ENCODE measurements around the gene TOLLIP.
"Not testable (repeated sequence)": the region's sequence is repeated elsewhere in the genome, so short reads cannot be mapped to it uniquely, and the experiment has no call there.

TOLLIP gene

GRCh38 chr11:1341226-1341625 lies 31.8 kb upstream of the TOLLIP start:
- not testable (repeated sequence) for H3K4me3 ChIP-seq (ENCODE audit: low read length)

GRCh38 chr11:1340111-1340510 lies 30.7 kb upstream of the TOLLIP start:
- Histone ChIP-seq H3K36me3 (ENCODE audit: insufficient read depth, low read depth, low read length) (no peaks in the 10 kb centered on the region), H3K27ac (ENCODE audit: low read length) (no peak overlapping the region), H3K27me3 (ENCODE audit: insufficient read depth, low read length) (peaks cover 46% of the 10 kb centered on the region), H3K4me3 (ENCODE audit: low read length) (no peak overlapping the region), H3K9ac (ENCODE audit: low read depth, low read length) (no peak overlapping the region), H3K4me1 (ENCODE audit: insufficient read depth, low read length) (peaks cover 4% of the 10 kb centered on the region; the same call in 1 of the 2 replicates), H3K9me3 (ENCODE audit: insufficient read depth, low read depth, low read length) (no peaks in the 10 kb centered on the region)

More at GRCh38 chr11:1341226-1341625, 31.8 kb upstream of the TOLLIP start:
- H3K27ac ChIP-seq (ENCODE audit: low read length); H3K9me3 ChIP-seq (ENCODE audit: insufficient read depth, low read depth, low read length); H3K36me3 ChIP-seq (ENCODE audit: insufficient read depth, low read depth, low read length); H3K9ac ChIP-seq (ENCODE audit: low read depth, low read length); H3K4me1 ChIP-seq (ENCODE audit: insufficient read depth, low read length): not testable (repeated sequence)
- peaks cover 35% of the 10 kb centered on the region for H3K27me3 ChIP-seq (ENCODE audit: insufficient read depth, low read length)

- Histone ChIP-seq H3K9me3 (ENCODE audit: insufficient read depth, low read depth, low read length) (no peaks in the 10 kb centered on the region), H3K4me1 (ENCODE audit: insufficient read depth, low read length) (peaks cover 4% of the 10 kb centered on the region; the same call in 1 of the 2 replicates), H3K9ac (ENCODE audit: low read depth, low read length) (no peak overlapping the region), H3K36me3 (ENCODE audit: insufficient read depth, low read depth, low read length) (no peaks in the 10 kb centered on the region), H3K27me3 (ENCODE audit: insufficient read depth, low read length) (peaks cover 52% of the 10 kb centered on the region), H3K4me3 (ENCODE audit: low read length) (no peak overlapping the region), H3K27ac (ENCODE audit: low read length) (no peak overlapping the region)
Measured at GRCh38 chr11:1339066-1339675, 29.7 kb upstream of the TOLLIP start.

- no peak overlapping the region for H3K4me3 ChIP-seq (ENCODE audit: low read length)
- no peak overlapping the region for H3K9ac ChIP-seq (ENCODE audit: low read depth, low read length)
- H3K27me3 ChIP-seq (ENCODE audit: insufficient read depth, low read length) = peaks cover 60% of the 10 kb centered on the region
- H3K27ac ChIP-seq (ENCODE audit: low read length) = no peak overlapping the region
- peaks cover 4% of the 10 kb centered on the region; the same call in 1 of the 2 replicates for H3K4me1 ChIP-seq (ENCODE audit: insufficient read depth, low read length)
- no peaks in the 10 kb centered on the region for H3K36me3 ChIP-seq (ENCODE audit: insufficient read depth, low read depth, low read length)
- no peaks in the 10 kb centered on the region for H3K9me3 ChIP-seq (ENCODE audit: insufficient read depth, low read depth, low read length)
Measured at GRCh38 chr11:1338201-1339065, 29.0 kb upstream of the TOLLIP start.

GRCh38 chr11:1337647-1338007 lies 28.2 kb upstream of the TOLLIP start:
- Histone ChIP-seq H3K9ac (ENCODE audit: low read depth, low read length) (no peak overlapping the region), H3K4me1 (ENCODE audit: insufficient read depth, low read length) (peaks cover 4% of the 10 kb centered on the region; the same call in 1 of the 2 replicates), H3K4me3 (ENCODE audit: low read length) (peak overlapping the region; percentile 46; the same call in 1 of the 2 replicates), H3K36me3 (ENCODE audit: insufficient read depth, low read depth, low read length) (no peaks in the 10 kb centered on the region), H3K9me3 (ENCODE audit: insufficient read depth, low read depth, low read length) (no peaks in the 10 kb centered on the region), H3K27ac (ENCODE audit: low read length) (no peak overlapping the region), H3K27me3 (ENCODE audit: insufficient read depth, low read length) (peaks cover 60% of the 10 kb centered on the region)

GRCh38 chr11:1336836-1337646 lies 27.6 kb upstream of the TOLLIP start:
- Histone ChIP-seq H3K27ac (ENCODE audit: low read length) (no peak overlapping the region), H3K27me3 (ENCODE audit: insufficient read depth, low read length) (peaks cover 60% of the 10 kb centered on the region), H3K9me3 (ENCODE audit: insufficient read depth, low read depth, low read length) (no peaks in the 10 kb centered on the region), H3K36me3 (ENCODE audit: insufficient read depth, low read depth, low read length) (no peaks in the 10 kb centered on the region), H3K9ac (ENCODE audit: low read depth, low read length) (no peak overlapping the region), H3K4me1 (ENCODE audit: insufficient read depth, low read length) (peaks cover 4% of the 10 kb centered on the region; the same call in 1 of the 2 replicates), H3K4me3 (ENCODE audit: low read length) (peak overlapping the region; percentile 46; the same call in 1 of the 2 replicates)

- Histone ChIP-seq H3K4me3 (ENCODE audit: low read length) (peak overlapping the region; percentile 72), H3K27me3 (ENCODE audit: insufficient read depth, low read length) (peaks cover 60% of the 10 kb centered on the region), H3K9me3 (ENCODE audit: insufficient read depth, low read depth, low read length) (no peaks in the 10 kb centered on the region), H3K27ac (ENCODE audit: low read length) (no peak overlapping the region), H3K9ac (ENCODE audit: low read depth, low read length) (peak overlapping the region; percentile 62; the same call in 1 of the 2 replicates), H3K4me1 (ENCODE audit: insufficient read depth, low read length) (peaks cover 4% of the 10 kb centered on the region; the same call in 1 of the 2 replicates), H3K36me3 (ENCODE audit: insufficient read depth, low read depth, low read length) (no peaks in the 10 kb centered on the region)
Measured at GRCh38 chr11:1335811-1336761, 26.7 kb upstream of the TOLLIP start.

GRCh38 chr11:1335264-1335810 lies 25.9 kb upstream of the TOLLIP start:
- Histone ChIP-seq H3K9me3 (ENCODE audit: insufficient read depth, low read depth, low read length) (no peaks in the 10 kb centered on the region), H3K4me1 (ENCODE audit: insufficient read depth, low read length) (peaks cover 4% of the 10 kb centered on the region; the same call in 1 of the 2 replicates), H3K4me3 (ENCODE audit: low read length) (peak overlapping the region; percentile 72), H3K36me3 (ENCODE audit: insufficient read depth, low read depth, low read length) (no peaks in the 10 kb centered on the region), H3K9ac (ENCODE audit: low read depth, low read length) (peak overlapping the region; percentile 62; the same call in 1 of the 2 replicates), H3K27me3 (ENCODE audit: insufficient read depth, low read length) (peaks cover 59% of the 10 kb centered on the region), H3K27ac (ENCODE audit: low read length) (no peak overlapping the region)

GRCh38 chr11:1333860-1334259 lies 24.4 kb upstream of the TOLLIP start:
- Histone ChIP-seq H3K27ac (ENCODE audit: low read length) (no peak overlapping the region), H3K9ac (ENCODE audit: low read depth, low read length) (no peak overlapping the region), H3K4me3 (ENCODE audit: low read length) (no peak overlapping the region), H3K36me3 (ENCODE audit: insufficient read depth, low read depth, low read length) (no peaks in the 10 kb centered on the region), H3K27me3 (ENCODE audit: insufficient read depth, low read length) (peaks cover 46% of the 10 kb centered on the region), H3K4me1 (ENCODE audit: insufficient read depth, low read length) (peaks cover 4% of the 10 kb centered on the region; the same call in 1 of the 2 replicates), H3K9me3 (ENCODE audit: insufficient read depth, low read depth, low read length) (peaks cover 3% of the 10 kb centered on the region; the same call in 1 of the 2 replicates)

- Histone ChIP-seq H3K36me3 (ENCODE audit: insufficient read depth, low read depth, low read length) (no peaks in the 10 kb centered on the region), H3K9ac (ENCODE audit: low read depth, low read length) (no peak overlapping the region), H3K9me3 (ENCODE audit: insufficient read depth, low read depth, low read length) (peaks cover 8% of the 10 kb centered on the region), H3K4me3 (ENCODE audit: low read length) (no peak overlapping the region), H3K4me1 (ENCODE audit: insufficient read depth, low read length) (peaks cover 4% of the 10 kb centered on the region; the same call in 1 of the 2 replicates), H3K27me3 (ENCODE audit: insufficient read depth, low read length) (peaks cover 40% of the 10 kb centered on the region), H3K27ac (ENCODE audit: low read length) (no peak overlapping the region)
Measured at GRCh38 chr11:1333091-1333772, 23.8 kb upstream of the TOLLIP start.
